Epithelial cell of alveolus of lung (primary cell): Measurements from ENCODE around the gene FOXE1. TPM values are rescaled to one million over a fixed set of nuclear protein-coding genes. Genes with fewer than 3 reads are reported as not detected.

ENCODE experiments used
- total RNA-seq: library from RNA; depleted of rRNA; stranded (reverse); fragments of >200 nt; gene quantifications from 2 replicates; pipeline ENCODE4 v1.2.1, GENCODE V29; 2015

Gene FOXE1
- not detected in 2 replicates for total RNA-seq

GRCh38 chr9:97853056-97853843 is at the start of gene FOXE1:
TSS of gene FOXE1 (plus strand) at chr9:97853226. CDS start at chr9:97853915, 689 bp downstream.

Other genes with a start within 250 kb of the FOXE1 start
- 8.0 and 10.2 TPM in 2 replicates for gene TSTD2, start 219.9 kb upstream of the FOXE1 start, total RNA-seq
- gene NCBP1, start 219.4 kb upstream of the FOXE1 start, total RNA-seq, result 20.8 and 26.8 TPM in 2 replicates
- 4.4 and 7.2 TPM in 2 replicates for gene XPA, start 155.9 kb upstream of the FOXE1 start, total RNA-seq
- gene TRMO, start 69.3 kb downstream of the FOXE1 start, total RNA-seq, result 9.7 and 16.0 TPM in 2 replicates
- not detected in 2 replicates for gene HEMGN, start 84.9 kb downstream of the FOXE1 start, total RNA-seq
- 23.0 and 28.7 TPM in 2 replicates for gene ANP32B, start 130.1 kb downstream of the FOXE1 start, total RNA-seq
- 45.1 and 93.3 TPM in 2 replicates for gene NANS, start 203.5 kb downstream of the FOXE1 start, total RNA-seq